Kidney (tissue), 14 donors: ENCODE results near the gene ANKRD17. TPM values are rescaled to one million over a fixed set of nuclear protein-coding genes. Genes with fewer than 3 reads are reported as not detected.

ENCODE experiments used
- DNase-seq, 5 donors: peaks; one replicate each; pipeline ENCODE4 v3.0.0-alpha.2; 2013 to 2020
- FAIRE-seq: peaks from 2 replicates; lab custom pipeline; 2012; peaks lifted over from hg19 to GRCh38; lab: Jason Lieb, UNC
- H3K27ac ChIP-seq, 2 donors: one replicate each; pipeline ENCODE4 v1.7.0; 2013; ENCODE audit warnings: low read depth in 2 of 2, low read length in 2 of 2, inconsistent platforms in 1 of 2
- H3K27me3 ChIP-seq: one replicate; pipeline ENCODE4 v1.7.1; 2013; ENCODE audit warnings: low read length, inconsistent platforms; ENCODE audit not compliant: control insufficient read depth, insufficient read depth
- H3K36me3 ChIP-seq, 3 donors: one replicate each; pipeline versions ENCODE4 v1.7.0 to v1.7.1; 2013; ENCODE audit warnings: low read length in 3 of 3, control low read depth in 1 of 3, inconsistent platforms in 1 of 3; ENCODE audit not compliant: insufficient read depth in 3 of 3, control insufficient read depth in 2 of 3
- H3K4me1 ChIP-seq, 3 donors: one replicate each; pipeline versions ENCODE4 v1.7.0 to v1.7.1; 2013; ENCODE audit warnings: low read length in 3 of 3, inconsistent platforms in 1 of 3, low read depth in 1 of 3; ENCODE audit not compliant: control insufficient read depth in 2 of 3, insufficient read depth in 2 of 3
- H3K4me3 ChIP-seq, 3 donors: one replicate each; pipeline versions ENCODE4 v1.7.0 to v1.8.1; 2013; ENCODE audit warnings: low read length in 3 of 3, control low read depth in 1 of 3, inconsistent platforms in 1 of 3
- H3K9ac ChIP-seq, 3 donors: one replicate each; pipeline versions ENCODE4 v1.7.0 to v1.7.1; 2013; ENCODE audit warnings: low read length in 3 of 3, control low read depth in 1 of 3, inconsistent platforms in 1 of 3
- H3K9me3 ChIP-seq, 3 donors: one replicate each; pipeline versions ENCODE4 v1.7.0 to v1.7.1; 2013; ENCODE audit warnings: low read length in 3 of 3, control low read depth in 1 of 3, inconsistent platforms in 1 of 3; ENCODE audit not compliant: control insufficient read depth in 2 of 3, insufficient read depth in 1 of 3
- CTCF ChIP-seq: IDR thresholded peaks from 3 replicates; pipeline ENCODE4 v1.5.1; 2012; ENCODE audit warnings: mild to moderate bottlenecking, moderate library complexity, borderline replicate concordance; ENCODE audit not compliant: insufficient read depth; ENCODE audit errors: extremely low read depth
- intact Hi-C: fragments of 100-400 bp; cut with DNase I; formaldehyde crosslinking; loops from one replicate; pipeline ENCODE4 v1.11.1; 2022
- polyA plus RNA-seq: library from polyadenylated mRNA; stranded (reverse); fragments of 350-450 nt; fragmentation: Illumina TruSeq; extraction: RNeasy Lipid Tissue Mini Kit (QIAGEN cat#74804); gene quantifications from one replicate; pipeline ENCODE4 v1.2.3, GENCODE V29; 2014; ENCODE audit warnings: low read depth, low replicate concordance; ENCODE audit not compliant: insufficient read depth
- total RNA-seq: library from RNA; stranded (reverse); fragmentation: NEBNext Ultra II Directional; extraction: Animal tissue kit (Norgen Biotek cat#: 25700); gene quantifications from one replicate; pipeline ENCODE4 v1.2.1, GENCODE V29; 2021
- donor health status: control.
- donor health status: control.
- donor health status: control.
- donor health status: control.
- donor health status: control.
- donor health status: DM: yes; HTN: yes; CAD: no.
- donor health status: Normal renal cell carcinoma (clear cell type).

Gene ANKRD17
- total and polyA plus RNA-seq, 2 donors from 2014 or later: 13.3 to 67.7 TPM

- intact Hi-C loops: no loop called here
- no peak for FAIRE-seq
These were observed 65.4 kb downstream of the ANKRD17 start for GRCh38 chr4:73193155-73193554.

GRCh38 chr4:73189274-73189810, 69.3 kb downstream of the ANKRD17 start:
- intact Hi-C loops: no loop called here

More at GRCh38 chr4:73193155-73193554, 65.4 kb downstream of the ANKRD17 start:
- H3K9me3 ChIP-seq: no peaks in the 10 kb centered on the region
- no peaks in the 10 kb centered on the region for H3K4me1 ChIP-seq
- TF ChIP-seq CTCF: no peak
- no peaks in the 10 kb centered on the region for H3K27me3 ChIP-seq
- no peaks in the 10 kb centered on the region for H3K36me3 ChIP-seq
- DNase-seq: no peak
- no peak overlapping the region for H3K27ac ChIP-seq
- no peak overlapping the region for H3K9ac ChIP-seq
- no peak overlapping the region for H3K4me3 ChIP-seq

GRCh38 chr4:73187325-73187724, 71.3 kb downstream of the ANKRD17 start:
- no peak overlapping the region for H3K9ac ChIP-seq

More at GRCh38 chr4:73189274-73189810, 69.3 kb downstream of the ANKRD17 start:
- Histone ChIP-seq H3K9me3 (no peaks in the 10 kb centered on the region), H3K4me3 (no peak overlapping the region), H3K27me3 (no peaks in the 10 kb centered on the region), H3K9ac (no peak overlapping the region), H3K27ac (no peak overlapping the region), H3K4me1 (no peaks in the 10 kb centered on the region), H3K36me3 (no peaks in the 10 kb centered on the region)
- DNase-seq: no peak
- no peak for FAIRE-seq
- TF ChIP-seq CTCF: no peak

More at GRCh38 chr4:73187325-73187724, 71.3 kb downstream of the ANKRD17 start:
- H3K9me3 ChIP-seq: no peaks in the 10 kb centered on the region
- TF ChIP-seq CTCF: no peak
- H3K27ac ChIP-seq: no peak overlapping the region
- H3K4me1 ChIP-seq: peaks cover 0 to 2% (median 0%) of the 10 kb centered on the region in 3 donors
- intact Hi-C loops: no loop called here
- no peaks in the 10 kb centered on the region for H3K27me3 ChIP-seq
- no peak overlapping the region for H3K4me3 ChIP-seq
- DNase-seq (no peak), FAIRE-seq (no peak)
- H3K36me3 ChIP-seq: no peaks in the 10 kb centered on the region
